Astrocyte (in vitro differentiated cells and primary cell): Measurements from ENCODE around the gene TUBA4B.

Experiments used
- CTCF ChIP-seq: IDR thresholded peaks from 2 replicates; pipeline ENCODE4 v1.5.1; 2011; ENCODE audit warnings: low read depth, mild to moderate bottlenecking, inconsistent platforms, low read length, moderate library complexity; ENCODE audit not compliant: insufficient read depth
- EZH2 ChIP-seq: IDR thresholded peaks from 2 replicates; pipeline ENCODE4 v1.6.1; 2012; ENCODE audit warnings: mild to moderate bottlenecking, low read length, inconsistent platforms; ENCODE audit not compliant: insufficient read depth

- TF ChIP-seq CTCF = peak; percentile 76
- TF ChIP-seq EZH2 = no peak
Observed at GRCh38 chr2:219294356-219295351, 41.6 kb downstream of the TUBA4B start.
